Panc1 (cell line): Measurements from ENCODE around the gene ZBTB33. TPM values are rescaled to one million over a fixed set of nuclear protein-coding genes. Genes with fewer than 3 reads are reported as not detected.

Experiments used
- ATAC-seq: fragments of 200-7000 bp; cut with Tn5 transposase; 2 replicates; pipeline ENCODE4 v1.9.1; 2020; ENCODE audit warnings: mild to moderate bottlenecking, moderate library complexity
- BruUV-seq: library from RNA; stranded (reverse); fragments of 400-500 nt; replicated peaks from 2 replicates; lab custom pipeline; 2021; lab: Mats Ljungman, UMichigan
- CTCF ChIA-PET: fragments of 300-600 bp; sonication (Branson Sonifier 250); formaldehyde crosslinking; loops from one replicate; lab custom pipeline; 2022; ENCODE audit warnings: antibody characterized with exemption; lab: Charles Lee
- POLR2A ChIA-PET: fragments of 300-600 bp; sonication (Branson Sonifier 250); formaldehyde crosslinking; loops from one replicate; lab custom pipeline; 2022; ENCODE audit warnings: antibody characterized with exemption; lab: Charles Lee
- DNase-seq: peaks from one replicate; pipeline ENCODE4 v3.0.0-alpha.2; 2010; ENCODE audit warnings: low read depth, low spot score
- H3K27ac ChIP-seq: 2 replicates; pipeline ENCODE4 v1.5.1; 2011; ENCODE audit warnings: mild to moderate bottlenecking, low read length, inconsistent platforms
- H3K27me3 ChIP-seq: fragments of 200-500 bp; sonication (Bioruptor generic); 2 replicates; pipeline ENCODE4 v1.6.0; 2014; ENCODE audit warnings: low read length, inconsistent platforms; ENCODE audit not compliant: control insufficient read depth, insufficient read depth
- H3K36me3 ChIP-seq: fragments of 200-500 bp; sonication (Bioruptor generic); 2 replicates; pipeline ENCODE4 v1.5.1; 2014; ENCODE audit warnings: inconsistent platforms, mild to moderate bottlenecking, low read length, moderate library complexity; ENCODE audit not compliant: control insufficient read depth, insufficient read depth
- H3K4me1 ChIP-seq: 2 replicates; pipeline ENCODE4 v1.5.1; 2011; ENCODE audit warnings: inconsistent platforms, mild to moderate bottlenecking, low read length, moderate library complexity; ENCODE audit not compliant: control insufficient read depth, insufficient read depth
- H3K4me3 ChIP-seq, 2 experiments: 2 replicates each; pipeline ENCODE4 v1.5.1; 2011 to 2012; ENCODE audit warnings: low read depth in 2 of 2, low read length in 2 of 2, mild to moderate bottlenecking in 2 of 2, inconsistent platforms in 1 of 2, moderate library complexity in 1 of 2
- H3K9me3 ChIP-seq: fragments of 200-500 bp; sonication (Bioruptor generic); 2 replicates; pipeline ENCODE4 v1.5.1; 2014; ENCODE audit warnings: low read depth, mild to moderate bottlenecking, inconsistent platforms, low read length, moderate library complexity; ENCODE audit not compliant: control insufficient read depth, insufficient read depth
- CTCF ChIP-seq: fragments of 450-650 bp; IDR thresholded peaks from 2 replicates; pipeline ENCODE4 v1.5.1; 2017; ENCODE audit warnings: mild to moderate bottlenecking
- POLR2AphosphoS5 ChIP-seq: IDR thresholded peaks from 2 replicates; pipeline ENCODE4 v1.6.1; 2012; ENCODE audit warnings: mild to moderate bottlenecking, low read depth, low read length, moderate library complexity
- REST ChIP-seq, 2 experiments: IDR thresholded peaks; 2 replicates each; pipeline ENCODE4 v1.6.1; 2011 to 2012; ENCODE audit warnings: low read depth in 2 of 2, control low read depth in 1 of 2, low read length in 1 of 2, mild to moderate bottlenecking in 1 of 2, moderate library complexity in 1 of 2; ENCODE audit not compliant: insufficient read depth in 1 of 2
- SIN3A ChIP-seq: IDR thresholded peaks from 2 replicates; pipeline ENCODE4 v1.6.1; 2012; ENCODE audit warnings: low read depth, mild to moderate bottlenecking, low read length, moderate library complexity, borderline replicate concordance; ENCODE audit not compliant: insufficient read depth
- TCF7L2 ChIP-seq: IDR thresholded peaks from 2 replicates; pipeline ENCODE4 v1.6.1; 2011; ENCODE audit warnings: mild to moderate bottlenecking, low read depth, low read length, inconsistent platforms
- in situ Hi-C: cut with HindIII; loops from 2 replicates; pipeline ENCODE4 v1.10.0; 2016; ENCODE audit warnings: low sequenced_read_pairs, low pct_unique_long_range_greater_than_20kb
- intact Hi-C: fragments of 100-400 bp; cut with micrococcal nuclease; formaldehyde crosslinking; loops from one replicate; pipeline ENCODE4 v1.10.0; 2022; ENCODE audit not compliant: unreplicated experiment
- total RNA-seq: library from RNA; stranded (reverse); gene quantifications from one replicate; pipeline ENCODE4 v1.2.1, GENCODE V29; 2021; ENCODE audit not compliant: unreplicated experiment

The ZBTB33 gene
- total RNA-seq, 1 experiment from 2014 or later: 21.5 TPM

GRCh38 chrX:120305531-120306141 is 55.0 kb downstream of the ZBTB33 start:
- BruUV-seq: no TSS peak

GRCh38 chrX:120306630-120307029 is 56.0 kb downstream of the ZBTB33 start:
- no peaks in the 10 kb centered on the region for H3K36me3 ChIP-seq
- peaks cover 13% of the 10 kb centered on the region for H3K4me1 ChIP-seq
- DNase-seq: no peak
- CTCF ChIA-PET: no interaction called here
- in situ Hi-C loops (no loop called here), intact Hi-C loops (loop anchor here (10.0 kb wide), 1 partner anchor 52 kb away; the partner anchor contains the start of gene ZBTB33)
- no peak for ATAC-seq
- H3K27ac ChIP-seq: no peak overlapping the region
- no peak overlapping the region for H3K4me3 ChIP-seq
- H3K9me3 ChIP-seq: no peaks in the 10 kb centered on the region
- BruUV-seq: no TSS peak
- POLR2A ChIA-PET: no interaction called here
- H3K27me3 ChIP-seq: peaks cover 23% of the 10 kb centered on the region
- TF ChIP-seq POLR2AphosphoS5 (no peak), REST (IDR thresholded peaks at IDR 0.05; ENCODE audit: insufficient read depth in 1 of 2, low read depth in 2 of 2, low read length in 1 of 2) (no peak), TCF7L2 (no peak), CTCF (no peak), SIN3A (no peak)

More at GRCh38 chrX:120305531-120306141, 55.0 kb downstream of the ZBTB33 start:
- DNase-seq (no peak), ATAC-seq (no peak)
- intact Hi-C loops: loop anchor here (10.0 kb wide), 1 partner anchor 51 kb away; the partner anchor contains the start of gene ZBTB33
- Histone ChIP-seq H3K9me3 (no peaks in the 10 kb centered on the region), H3K36me3 (no peaks in the 10 kb centered on the region), H3K27ac (no peak overlapping the region), H3K4me3 (no peak overlapping the region), H3K27me3 (peaks cover 23% of the 10 kb centered on the region), H3K4me1 (peaks cover 8% of the 10 kb centered on the region)
- in situ Hi-C loops: no loop called here
- CTCF ChIA-PET: no interaction called here
- POLR2A ChIA-PET: no interaction called here
- no peak for TF ChIP-seq TCF7L2
- no peak for TF ChIP-seq SIN3A
- TF ChIP-seq CTCF: no peak
- TF ChIP-seq REST (IDR thresholded peaks at IDR 0.05; ENCODE audit: insufficient read depth in 1 of 2, low read depth in 2 of 2, low read length in 1 of 2): no peak
- no peak for TF ChIP-seq POLR2AphosphoS5
